ENCODE measurements around the gene GBP5.
"Not testable (repeated sequence)": the region's sequence is repeated elsewhere in the genome, so short reads cannot be mapped to it uniquely, and the experiment has no call there.

The GBP5 gene, protein sequence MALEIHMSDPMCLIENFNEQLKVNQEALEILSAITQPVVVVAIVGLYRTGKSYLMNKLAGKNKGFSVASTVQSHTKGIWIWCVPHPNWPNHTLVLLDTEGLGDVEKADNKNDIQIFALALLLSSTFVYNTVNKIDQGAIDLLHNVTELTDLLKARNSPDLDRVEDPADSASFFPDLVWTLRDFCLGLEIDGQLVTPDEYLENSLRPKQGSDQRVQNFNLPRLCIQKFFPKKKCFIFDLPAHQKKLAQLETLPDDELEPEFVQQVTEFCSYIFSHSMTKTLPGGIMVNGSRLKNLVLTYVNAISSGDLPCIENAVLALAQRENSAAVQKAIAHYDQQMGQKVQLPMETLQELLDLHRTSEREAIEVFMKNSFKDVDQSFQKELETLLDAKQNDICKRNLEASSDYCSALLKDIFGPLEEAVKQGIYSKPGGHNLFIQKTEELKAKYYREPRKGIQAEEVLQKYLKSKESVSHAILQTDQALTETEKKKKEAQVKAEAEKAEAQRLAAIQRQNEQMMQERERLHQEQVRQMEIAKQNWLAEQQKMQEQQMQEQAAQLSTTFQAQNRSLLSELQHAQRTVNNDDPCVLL

DNA sequence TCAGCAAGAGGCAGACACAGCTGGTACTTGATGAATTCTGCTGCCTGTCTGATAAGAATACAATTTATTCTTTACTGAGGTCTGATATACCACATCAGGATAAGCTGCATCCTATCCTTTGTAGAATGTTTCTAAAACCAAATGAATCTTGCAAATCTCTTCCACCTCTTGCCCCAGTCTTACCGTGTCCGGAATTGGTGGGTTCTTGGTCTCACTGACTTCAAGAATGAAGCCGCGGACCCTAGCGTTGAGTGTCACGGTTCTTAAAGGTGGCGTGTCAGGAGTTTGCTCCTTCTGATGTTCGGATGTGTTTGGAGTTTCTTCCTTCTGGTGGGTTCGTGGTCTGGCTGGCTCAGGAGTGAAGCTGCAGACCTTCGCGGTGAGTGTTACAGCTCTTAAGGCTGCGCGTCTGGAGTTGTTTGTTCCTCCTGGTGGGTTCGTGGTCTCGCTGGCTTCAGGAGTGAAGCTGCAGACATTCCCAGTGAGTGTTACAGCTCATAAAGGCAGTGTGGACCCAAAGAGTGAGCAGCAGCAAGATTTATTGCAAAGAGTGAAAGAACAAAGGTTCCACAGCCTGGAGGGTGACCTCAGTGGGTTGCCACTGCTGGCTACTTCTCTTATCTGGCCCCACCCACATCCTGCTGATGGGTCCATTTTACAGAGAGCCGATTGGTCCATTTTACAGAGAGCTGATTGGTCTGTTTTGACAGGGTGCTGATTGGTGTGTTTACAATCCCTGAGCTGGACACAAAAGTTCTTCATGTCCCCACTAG lies at the start of gene GBP5:
TSS of gene GBP5 (minus strand) at position 592 of the 773 bp plus-strand sequence. CDS start 3,305 bp downstream, outside the sequence.
- DNase-seq: not testable (repeated sequence)

DNA sequence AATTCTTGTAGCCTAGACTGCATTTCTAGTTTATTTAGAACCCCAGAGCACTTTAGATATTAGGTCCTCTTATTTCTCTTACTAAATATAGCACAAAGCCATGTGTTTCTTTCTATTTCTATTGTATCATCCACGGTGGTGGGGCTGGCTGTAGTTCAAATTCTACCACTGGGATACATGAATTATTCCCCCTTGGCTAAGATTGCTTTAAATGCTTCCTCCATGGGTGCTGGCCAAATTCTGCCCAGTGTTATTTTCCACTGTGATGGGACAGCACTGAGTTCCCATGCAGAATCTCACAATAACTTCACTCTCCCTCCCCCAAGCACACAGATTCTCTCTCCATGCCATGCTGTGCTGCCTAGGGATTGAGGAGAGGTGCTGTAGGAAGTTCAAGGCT lies 49.7 kb upstream of the GBP5 start:
- DNase-seq: no peak

DNA sequence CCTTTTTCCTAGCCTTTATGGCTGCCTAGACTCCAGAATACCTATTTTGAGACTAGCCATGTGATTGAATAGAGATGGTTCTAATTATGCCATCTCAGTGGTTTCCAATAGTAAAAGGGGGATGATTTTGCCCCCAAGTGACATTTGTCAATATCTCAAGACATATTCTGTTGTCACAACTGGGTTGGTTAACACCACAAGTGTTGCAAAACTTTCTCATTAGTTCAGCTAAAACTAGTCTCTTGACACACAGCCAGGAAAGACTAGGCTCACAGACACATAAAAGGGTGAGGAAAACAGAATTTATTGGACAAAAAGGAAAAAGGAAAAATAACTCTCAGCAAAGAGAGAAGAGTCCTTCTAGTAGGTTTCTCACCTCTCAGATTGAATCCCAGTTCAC lies 39.9 kb upstream of the GBP5 start:
- DNase-seq: no peak

DNA sequence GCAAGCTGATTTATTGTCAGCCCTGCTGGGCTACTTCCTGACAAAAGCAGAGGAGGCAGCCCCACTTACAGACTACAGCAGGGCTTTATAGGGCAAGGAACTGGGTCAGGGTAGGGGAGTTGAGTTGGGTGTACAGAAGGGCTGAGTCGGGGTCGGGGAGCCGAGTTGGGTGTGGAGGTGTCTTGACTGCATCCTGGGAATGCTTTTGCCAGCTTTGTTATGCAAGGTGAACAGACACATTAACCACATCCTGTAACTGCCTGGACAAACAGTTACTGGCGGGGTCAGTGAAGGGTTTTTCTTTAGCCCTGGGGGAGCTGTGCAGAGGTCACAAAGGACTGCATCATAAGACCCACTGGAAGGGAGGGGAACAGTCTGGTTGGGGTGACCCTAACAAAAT lies 39.1 kb upstream of the GBP5 start:
- no peak for DNase-seq

DNA sequence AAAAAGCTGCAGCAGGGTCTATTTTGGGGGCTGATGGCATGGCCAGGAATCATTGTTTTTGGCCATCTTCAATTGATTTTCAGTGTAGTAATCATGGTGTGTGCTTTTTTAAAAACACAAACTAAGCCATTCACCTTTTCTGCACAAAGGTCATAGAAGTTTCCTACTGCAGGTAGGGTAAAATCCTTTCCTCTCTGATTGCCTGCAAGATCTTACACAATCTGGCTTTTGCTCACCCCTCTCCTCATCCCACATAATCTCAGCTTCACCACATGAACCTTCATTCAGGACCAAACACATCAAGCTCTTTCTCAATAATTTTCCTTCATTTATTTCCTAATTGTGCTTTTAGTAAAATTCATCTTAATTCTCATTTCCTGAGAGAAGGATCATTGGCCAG lies 38.3 kb upstream of the GBP5 start:
- no peak for DNase-seq

DNA sequence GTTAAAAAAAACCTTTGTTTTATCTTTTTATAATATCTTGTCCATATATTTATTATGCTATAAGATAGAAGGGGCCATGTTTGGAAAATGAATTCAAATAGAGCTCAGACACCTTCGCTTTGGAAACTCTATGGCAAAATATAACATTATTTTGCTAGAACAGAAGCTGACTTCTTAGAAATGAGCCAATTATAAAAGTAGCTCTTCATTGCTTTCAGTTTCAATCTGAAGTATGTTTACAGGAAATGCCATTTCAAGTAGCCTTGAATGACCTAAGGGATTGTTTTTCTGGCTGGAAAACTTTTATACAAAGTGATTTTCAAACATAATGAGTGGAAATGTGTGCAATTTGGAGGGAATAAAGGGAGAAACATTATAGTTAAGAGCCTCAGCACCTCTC lies 37.8 kb upstream of the GBP5 start:
- DNase-seq: no peak

DNA sequence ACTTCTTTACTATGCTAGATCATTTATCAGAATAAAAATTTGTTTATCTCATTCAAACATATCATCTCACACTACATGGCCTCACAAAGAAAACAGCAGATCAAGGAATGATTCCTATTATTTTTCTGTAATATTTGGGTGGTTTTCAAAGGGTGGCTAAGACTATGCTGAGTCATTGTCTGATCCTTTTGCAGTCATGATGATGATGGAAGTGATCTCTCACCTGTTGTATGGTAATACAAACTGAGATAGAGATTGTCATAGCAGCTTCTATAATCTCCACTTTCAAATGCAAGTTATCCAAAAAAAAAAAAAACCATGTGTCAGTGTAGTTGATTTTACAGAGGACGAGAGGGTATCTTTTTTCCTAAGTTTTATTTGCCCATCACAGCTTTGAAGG lies 37.2 kb upstream of the GBP5 start:
- DNase-seq: no peak

DNA sequence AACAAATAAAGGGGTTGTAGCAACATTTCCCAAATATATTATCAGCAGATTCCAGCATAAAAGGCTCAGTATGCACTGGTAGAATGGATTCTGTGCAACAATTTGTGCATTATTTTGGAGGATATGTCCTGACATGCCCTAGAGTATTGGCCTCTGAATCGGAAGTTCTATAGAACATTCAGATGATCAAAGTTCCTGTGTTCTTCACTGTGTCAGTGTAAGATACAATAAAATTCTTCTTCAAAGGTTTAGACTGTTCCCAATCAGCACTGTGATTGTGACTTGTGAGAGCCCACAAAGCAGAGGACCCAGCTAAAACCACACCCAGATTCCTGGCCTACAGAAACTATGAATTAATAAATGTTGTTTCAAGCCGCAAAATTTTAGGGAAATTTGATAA lies 33.6 kb upstream of the GBP5 start:
- no peak for DNase-seq

DNA sequence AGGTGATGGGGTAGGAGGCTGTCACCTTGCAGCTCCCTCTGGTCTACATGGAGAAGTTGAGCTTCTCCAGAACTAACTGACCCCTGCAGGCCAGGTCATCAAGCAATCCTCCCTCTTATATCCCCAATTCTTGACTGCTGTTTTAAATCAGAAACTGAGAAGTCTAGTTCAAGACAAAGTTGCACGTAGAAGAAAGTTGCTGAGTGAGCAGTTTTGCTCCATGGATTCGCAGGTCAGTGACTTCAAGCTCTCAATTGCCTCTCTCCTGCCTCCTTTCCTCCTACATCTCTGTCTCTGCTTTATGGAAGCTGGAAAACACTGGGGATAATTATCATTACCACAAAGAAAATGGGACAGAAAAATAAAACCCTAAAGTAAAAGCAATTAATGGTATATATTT lies 32.8 kb upstream of the GBP5 start:
- no peak for DNase-seq

DNA sequence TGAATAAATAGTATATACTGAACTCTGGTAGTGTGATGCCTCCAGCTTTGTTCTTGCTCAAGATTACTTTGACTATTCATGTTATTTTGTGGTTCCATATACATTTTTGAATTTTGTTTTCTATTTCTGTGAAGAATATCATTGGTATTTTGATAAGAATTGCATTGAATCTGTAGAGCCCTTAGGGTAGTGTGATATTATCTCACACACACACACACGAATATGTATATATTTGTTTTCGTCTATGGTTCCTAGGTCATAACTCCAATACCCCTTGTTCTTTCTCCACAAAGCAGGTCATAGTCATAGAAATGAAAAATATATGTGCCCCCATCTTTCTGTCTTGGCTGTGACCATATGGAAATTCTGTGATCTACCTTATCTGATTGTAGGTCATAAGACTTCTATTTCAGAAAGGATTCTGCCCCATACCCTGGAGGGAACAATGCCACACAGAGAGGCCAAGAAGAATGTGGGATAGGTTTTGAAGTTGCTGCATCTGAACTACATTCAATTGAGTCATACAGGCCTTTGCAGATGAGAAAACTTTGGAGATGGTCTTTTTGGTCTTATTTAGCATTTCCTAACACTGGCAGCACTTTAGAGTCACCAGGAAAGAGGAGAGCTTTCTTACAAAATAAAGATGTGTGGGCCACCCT lies 32.0 kb upstream of the GBP5 start:
- DNase-seq: no peak

DNA sequence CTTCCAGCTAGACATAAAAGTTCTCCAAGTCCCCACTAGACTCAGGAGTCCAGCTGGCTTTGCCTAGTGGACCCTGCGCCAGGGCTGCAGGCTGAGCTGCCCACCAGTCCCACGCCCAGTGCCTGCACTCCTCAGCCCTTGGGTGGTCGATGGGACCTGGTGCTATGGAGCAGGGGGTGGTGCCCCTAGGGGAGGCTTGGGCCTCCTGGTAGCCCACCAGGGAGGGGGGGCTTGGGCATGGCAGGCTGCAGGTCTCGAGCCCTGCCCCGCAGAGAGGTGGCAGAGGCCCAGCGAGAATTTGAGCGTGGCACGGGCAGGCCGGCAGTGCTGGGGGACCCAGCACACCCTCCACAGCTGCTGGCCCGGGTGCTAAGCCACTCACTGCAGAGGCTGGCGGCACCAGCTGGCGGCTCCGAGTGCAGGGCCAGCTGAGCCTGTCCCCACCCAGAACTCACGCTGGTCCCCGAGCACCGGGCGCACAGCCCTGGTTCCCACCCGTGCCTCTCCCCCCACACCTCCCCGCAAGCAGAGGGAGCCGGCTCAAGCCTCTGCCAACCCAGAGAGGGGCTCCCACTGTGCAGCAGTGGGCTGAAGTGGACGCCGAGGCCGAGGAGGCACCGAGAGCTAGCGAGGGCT lies 30.2 kb upstream of the GBP5 start:
- no peak for DNase-seq

DNA sequence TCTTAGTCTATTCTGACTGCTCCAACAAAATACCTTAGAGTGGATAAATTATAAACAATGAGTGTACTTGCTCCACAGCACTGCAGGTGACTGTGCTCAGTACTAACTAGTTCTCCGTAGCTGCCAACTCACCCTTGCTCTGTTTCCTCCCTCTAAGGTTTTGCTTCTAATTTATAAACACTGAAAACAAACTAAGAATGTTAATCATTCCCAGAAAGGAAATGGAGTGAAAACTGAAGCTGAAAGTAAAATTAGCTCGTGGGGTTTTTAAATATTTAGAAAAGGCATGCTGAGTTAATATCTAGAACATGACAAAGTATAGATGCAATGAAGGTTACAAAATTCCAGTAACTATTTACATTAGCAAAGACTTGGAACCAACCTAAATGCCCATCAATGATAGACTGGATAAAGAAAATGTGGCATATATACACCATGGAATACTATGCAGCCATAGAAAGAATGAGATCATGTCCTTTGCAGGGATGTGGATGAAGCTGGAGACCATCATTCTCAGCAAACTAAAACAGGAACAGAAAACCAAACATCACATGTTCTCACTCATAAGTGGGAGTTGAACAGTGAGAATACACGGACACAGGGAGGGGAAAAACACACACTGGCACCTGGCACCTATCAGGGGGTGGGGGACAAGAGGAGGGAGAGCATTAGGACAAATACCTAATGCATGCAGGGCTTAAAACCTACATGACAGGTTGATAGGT lies 27.2 kb upstream of the GBP5 start:
- DNase-seq: not testable (repeated sequence)

DNA sequence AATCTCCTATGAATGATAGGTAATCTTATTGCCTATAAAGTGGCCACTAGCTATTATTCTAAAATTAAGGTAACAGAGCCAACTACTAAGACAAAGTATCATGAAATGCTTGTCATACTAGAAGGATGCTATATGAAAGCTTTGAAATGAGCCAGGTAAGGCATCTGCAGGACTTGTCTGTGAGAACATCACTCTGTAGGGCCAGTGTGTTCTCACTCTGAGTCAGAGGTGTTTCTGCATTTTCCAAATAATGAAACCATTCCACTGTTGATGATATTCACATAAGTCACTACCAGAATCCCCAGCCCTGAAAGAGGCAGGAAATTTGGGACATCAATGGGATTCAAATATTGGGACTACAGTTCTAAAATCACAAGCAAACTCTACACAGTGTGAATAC lies 25.8 kb upstream of the GBP5 start:
- DNase-seq: no peak

DNA sequence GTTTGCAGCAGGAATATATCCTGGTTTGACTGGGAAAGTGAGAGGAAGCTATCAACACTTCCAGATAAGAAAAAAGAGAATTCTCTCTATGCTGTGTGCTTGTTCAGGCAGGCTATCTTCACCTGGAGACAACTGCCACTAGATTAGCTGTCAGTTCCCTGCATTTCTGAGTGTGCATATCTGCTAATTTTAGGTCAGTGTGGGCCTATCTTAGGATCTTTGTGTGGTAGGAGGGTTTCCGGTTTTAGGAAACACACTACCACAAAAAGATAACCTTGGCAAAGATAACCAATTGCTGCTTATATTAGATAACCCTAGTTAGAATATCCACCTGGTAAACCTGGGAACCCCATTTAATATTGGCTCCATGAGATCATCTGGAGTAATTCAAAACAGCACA lies 22.5 kb upstream of the GBP5 start:
- DNase-seq: no peak

DNA sequence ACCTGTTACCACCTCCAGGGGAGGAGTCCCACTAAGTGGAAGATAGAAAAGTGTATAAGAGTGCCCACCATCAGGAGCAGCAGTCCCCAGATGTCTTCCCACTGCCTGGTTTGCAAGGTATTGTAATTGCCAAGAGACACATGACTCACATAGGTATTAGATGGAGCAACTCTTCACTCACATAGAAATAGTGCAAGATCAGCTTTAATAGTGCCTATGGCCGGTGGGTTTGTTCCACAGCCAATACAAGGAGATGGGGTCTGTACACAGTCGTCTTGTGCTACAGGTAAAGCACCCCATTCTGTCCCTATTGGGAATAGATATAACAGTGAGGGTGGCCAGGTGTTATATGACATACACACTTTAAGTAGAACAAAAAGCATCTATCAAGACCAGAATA lies 18.6 kb upstream of the GBP5 start:
- DNase-seq: no peak

DNA sequence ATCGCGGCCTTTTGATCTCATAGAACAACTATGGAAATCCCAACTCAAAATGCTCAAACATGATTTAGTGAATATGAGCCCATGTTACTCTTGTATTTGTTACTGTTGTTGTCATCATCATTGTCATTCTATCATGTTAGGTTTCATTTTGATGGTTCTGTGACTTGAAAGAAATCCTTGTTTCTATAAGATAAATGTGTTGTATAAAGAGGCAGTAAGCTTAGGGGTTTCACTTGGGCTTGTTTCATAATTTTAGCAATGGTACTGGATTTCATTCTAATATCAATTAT lies 15.3 kb upstream of the GBP5 start:
- DNase-seq: no peak

DNA sequence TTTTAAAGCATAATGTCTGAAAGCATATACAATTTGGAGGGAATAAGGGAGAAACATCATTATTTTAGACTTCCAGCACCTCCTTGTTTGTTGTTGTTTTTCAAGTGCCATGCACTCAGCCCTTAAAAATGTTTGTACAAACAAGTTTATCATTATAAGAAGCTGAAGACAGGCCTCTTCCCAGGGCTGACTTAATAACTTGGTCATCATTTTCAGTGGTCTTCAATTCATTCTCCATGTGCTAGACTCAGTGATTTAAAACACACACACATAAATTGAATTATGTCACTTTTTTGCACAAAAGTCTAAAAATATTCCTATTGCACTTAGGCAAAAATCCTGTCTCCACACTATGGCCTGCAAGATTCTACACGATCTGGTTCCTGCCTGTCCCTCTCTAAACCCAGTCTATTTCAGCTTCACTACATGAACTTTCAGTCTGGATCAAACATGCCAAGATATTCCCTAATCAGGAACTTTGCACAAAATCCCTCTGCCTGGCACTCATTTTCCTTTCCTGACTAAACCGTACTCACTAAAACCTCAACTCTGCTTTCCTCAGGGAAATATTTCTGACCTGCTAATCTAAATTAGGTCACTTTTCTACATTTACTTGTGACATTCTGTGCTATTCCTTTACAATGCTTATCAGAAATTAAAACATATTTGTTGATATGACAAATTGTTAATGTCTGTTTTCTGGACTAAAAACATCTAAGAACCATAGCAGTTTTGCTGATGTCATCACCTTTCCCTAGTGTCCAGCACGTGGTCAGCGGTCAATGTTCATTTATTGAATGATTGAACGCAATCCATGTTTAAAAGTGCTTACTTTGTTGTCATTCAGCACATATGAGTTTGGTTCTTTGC lies 14.8 kb upstream of the GBP5 start:
- DNase-seq: no peak

DNA sequence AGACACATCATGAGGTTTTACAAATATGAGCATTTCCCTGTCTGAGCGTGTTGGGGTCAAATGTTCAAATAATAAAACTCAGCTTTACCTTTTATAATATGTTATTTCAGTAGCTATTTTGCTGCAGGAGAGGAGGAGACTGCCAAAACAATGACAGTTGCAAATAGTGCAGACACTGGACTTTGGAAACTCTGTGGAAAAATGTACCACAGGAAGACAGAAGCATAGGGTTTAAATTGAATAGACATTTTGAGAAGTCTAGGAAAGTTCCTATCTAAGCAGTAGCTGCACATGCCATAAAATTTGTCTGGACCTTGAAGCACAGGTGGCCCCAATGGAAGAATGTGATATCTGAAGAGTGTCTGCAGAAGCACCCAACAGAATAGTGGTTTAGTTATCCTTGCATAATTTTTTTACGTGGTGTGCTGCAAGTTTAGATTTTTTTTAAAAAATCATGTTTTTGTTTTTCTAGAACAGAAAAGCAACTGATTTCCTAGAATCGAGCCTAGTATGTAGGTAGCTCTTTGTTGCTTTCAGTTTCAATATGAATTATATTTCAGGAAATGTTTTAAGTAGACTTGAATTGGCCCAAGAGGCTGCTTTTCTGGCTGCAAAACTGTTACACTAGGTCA lies 14.0 kb upstream of the GBP5 start:
- no peak for DNase-seq

DNA sequence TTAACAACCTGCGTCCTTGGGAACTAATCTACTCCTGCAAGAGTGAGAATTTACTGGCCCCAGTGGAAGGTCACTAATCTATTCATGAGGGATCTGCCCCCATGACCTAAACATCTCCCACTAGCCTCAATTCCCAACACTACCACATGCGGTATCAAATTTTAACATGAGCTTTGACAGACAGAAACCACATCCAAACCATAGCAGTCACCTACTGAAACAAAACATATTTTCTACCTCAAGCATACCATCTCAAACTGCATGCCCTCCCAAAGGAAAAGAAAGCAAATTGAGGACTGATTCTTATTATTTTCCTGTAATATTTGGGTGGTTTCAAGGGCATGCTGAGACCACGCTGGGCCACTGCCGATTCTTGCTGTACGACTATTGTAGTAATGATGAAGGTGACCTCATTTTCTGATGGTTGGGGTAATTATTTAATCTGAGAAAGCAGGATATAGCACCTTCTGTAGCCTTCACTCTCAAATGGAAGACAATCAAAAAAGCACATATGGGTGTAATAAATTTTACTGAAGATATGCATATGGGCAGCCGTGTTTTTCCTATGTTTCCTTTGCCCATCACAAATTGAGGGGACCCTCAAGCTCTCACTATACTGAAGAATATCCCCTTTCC lies 13.2 kb upstream of the GBP5 start:
- no peak for DNase-seq

DNA sequence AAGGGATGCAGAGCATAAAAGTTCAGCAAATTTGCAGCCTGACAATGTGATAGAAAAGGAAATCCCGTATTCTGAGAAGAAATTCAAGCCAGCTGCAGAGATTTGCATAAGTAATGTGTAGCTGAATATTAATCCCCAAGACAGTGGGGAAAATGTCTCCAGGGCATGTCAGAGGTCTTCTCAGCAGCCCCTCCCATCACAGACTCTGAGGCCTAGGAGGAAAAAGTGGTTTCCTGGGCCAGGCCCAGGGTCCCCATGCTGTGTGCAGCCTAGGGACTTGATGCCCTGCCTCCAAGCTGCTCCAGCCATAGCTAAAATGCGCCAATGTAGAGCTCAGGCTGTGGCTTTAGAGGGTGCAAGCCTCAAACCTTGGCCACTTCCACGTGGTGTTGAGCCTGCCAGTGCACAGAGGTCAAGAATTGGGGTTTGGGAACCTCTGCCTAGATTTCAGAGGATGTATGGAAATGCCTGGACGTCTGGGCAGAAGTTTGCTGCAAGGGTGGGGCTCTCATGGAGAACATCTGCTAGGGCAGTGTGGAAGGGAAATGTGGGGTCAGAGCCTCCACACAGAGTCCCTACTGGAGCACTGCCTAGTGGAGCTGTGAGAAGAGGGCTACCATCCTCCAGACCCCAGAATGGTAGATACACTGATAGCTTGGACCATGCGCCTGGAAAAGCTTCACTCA lies 11.6 kb upstream of the GBP5 start:
- DNase-seq: not testable (repeated sequence)
